ENCODE measurements around the gene TCAP.
"Not testable (repeated sequence)": the region's sequence is repeated elsewhere in the genome, so short reads cannot be mapped to it uniquely, and the experiment has no call there.

Gene TCAP

GRCh38 chr17:39706921-39707337 lies 41.8 kb downstream of the TCAP start:
- H3K4me3 ChIP-seq (replicated peaks; ENCODE audit: low read depth, low read length), result no peak overlapping the region
- TF ChIP-seq CTCF (IDR thresholded peaks at IDR 0.05; ENCODE audit: low read depth, low read length, missing control alignments), result no peak
- no peak for DNase-seq (ENCODE audit: extremely low read depth, low read depth)

DNA sequence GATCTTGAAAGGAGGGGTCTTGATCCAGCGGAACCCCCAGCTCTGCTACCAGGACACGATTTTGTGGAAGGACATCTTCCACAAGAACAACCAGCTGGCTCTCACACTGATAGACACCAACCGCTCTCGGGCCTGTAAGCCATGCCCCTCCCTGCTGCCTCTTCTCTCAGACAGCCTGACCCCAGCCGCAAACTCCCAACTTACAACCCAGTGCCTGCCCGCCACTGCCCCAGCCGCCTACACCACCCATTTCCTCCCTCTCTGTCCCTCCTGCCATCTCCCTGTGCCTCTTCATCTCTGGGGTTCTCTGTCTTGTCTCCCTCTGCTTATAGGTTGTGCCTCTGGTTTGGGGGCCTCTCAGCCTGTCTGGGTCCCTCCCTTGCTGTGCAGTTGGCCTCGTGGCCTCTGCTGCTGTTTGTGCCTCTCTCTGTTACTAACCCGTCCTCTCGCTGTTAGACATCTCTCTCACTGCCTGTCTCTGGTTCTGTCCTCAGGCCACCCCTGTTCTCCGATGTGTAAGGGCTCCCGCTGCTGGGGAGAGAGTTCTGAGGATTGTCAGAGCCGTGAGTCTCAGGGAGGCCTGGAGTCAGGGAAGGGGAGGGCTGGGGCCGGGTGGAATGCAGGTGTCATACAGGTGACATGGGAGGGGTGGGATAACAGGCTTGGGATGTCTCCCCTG lies 44.3 kb downstream of the TCAP start:
- no peak for DNase-seq (ENCODE audit: extremely low read depth, low read depth)
- no peak for TF ChIP-seq CTCF (IDR thresholded peaks at IDR 0.05; ENCODE audit: low read depth, low read length, missing control alignments)
- H3K4me3 ChIP-seq (replicated peaks; ENCODE audit: low read depth, low read length), result no peak overlapping the region

- no peak overlapping the region for H3K4me3 ChIP-seq (replicated peaks; ENCODE audit: low read depth, low read length)
- TF ChIP-seq CTCF (IDR thresholded peaks at IDR 0.05; ENCODE audit: low read depth, low read length, missing control alignments), result no peak
- DNase-seq (ENCODE audit: extremely low read depth, low read depth), result no peak
These were observed 45.1 kb downstream of the TCAP start for GRCh38 chr17:39709998-39710964.

DNA sequence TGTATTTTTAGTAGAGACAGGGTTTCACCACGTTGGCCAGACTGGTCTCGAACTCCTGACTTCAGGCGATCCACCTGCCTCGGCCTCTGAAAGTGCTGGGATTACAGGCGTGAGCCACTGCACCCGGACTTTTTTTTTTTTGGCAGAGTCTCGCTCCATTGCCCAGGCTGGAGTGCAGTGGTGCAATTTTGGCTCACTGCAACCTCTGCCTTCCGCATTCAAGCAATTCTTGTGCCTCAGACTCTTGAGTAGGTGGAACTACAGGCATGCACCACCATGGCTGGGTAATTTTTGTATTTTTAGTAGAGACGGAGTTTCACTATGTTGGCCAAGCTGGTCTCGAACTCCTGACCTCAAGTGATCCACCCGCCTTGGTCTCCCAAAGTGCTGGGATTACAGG lies 45.9 kb downstream of the TCAP start:
- not testable (repeated sequence) for DNase-seq (ENCODE audit: extremely low read depth, low read depth); H3K4me3 ChIP-seq (replicated peaks; ENCODE audit: low read depth, low read length)

DNA sequence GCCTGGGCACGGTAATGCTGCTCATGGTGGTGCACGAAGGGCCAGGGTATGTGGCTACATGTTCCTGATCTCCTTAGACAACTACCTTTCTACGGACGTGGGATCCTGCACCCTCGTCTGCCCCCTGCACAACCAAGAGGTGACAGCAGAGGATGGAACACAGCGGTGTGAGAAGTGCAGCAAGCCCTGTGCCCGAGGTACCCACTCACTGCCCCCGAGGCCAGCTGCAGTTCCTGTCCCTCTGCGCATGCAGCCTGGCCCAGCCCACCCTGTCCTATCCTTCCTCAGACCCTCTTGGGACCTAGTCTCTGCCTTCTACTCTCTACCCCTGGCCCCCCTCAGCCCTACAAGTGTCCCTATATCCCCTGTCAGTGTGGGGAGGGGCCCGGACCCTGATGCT lies 46.7 kb downstream of the TCAP start:
- no peak for TF ChIP-seq CTCF (IDR thresholded peaks at IDR 0.05; ENCODE audit: low read depth, low read length, missing control alignments)
- no peak overlapping the region for H3K4me3 ChIP-seq (replicated peaks; ENCODE audit: low read depth, low read length)
- no peak for DNase-seq (ENCODE audit: extremely low read depth, low read depth)

GRCh38 chr17:39714234-39714633 lies 49.1 kb downstream of the TCAP start:
- H3K4me3 ChIP-seq (replicated peaks; ENCODE audit: low read depth, low read length), result no peak overlapping the region
- no peak for TF ChIP-seq CTCF (IDR thresholded peaks at IDR 0.05; ENCODE audit: low read depth, low read length, missing control alignments)

GRCh38 chr17:39715375-39716072 lies 50.4 kb downstream of the TCAP start:
- no peak for DNase-seq (ENCODE audit: extremely low read depth, low read depth)
- H3K4me3 ChIP-seq (replicated peaks; ENCODE audit: low read depth, low read length), result no peak overlapping the region
- no peak for TF ChIP-seq CTCF (IDR thresholded peaks at IDR 0.05; ENCODE audit: low read depth, low read length, missing control alignments)

More at GRCh38 chr17:39714234-39714633, 49.1 kb downstream of the TCAP start:
- DNase-seq (ENCODE audit: extremely low read depth, low read depth), result no peak
